Measurements from ENCODE around the gene SPART.

DNA sequence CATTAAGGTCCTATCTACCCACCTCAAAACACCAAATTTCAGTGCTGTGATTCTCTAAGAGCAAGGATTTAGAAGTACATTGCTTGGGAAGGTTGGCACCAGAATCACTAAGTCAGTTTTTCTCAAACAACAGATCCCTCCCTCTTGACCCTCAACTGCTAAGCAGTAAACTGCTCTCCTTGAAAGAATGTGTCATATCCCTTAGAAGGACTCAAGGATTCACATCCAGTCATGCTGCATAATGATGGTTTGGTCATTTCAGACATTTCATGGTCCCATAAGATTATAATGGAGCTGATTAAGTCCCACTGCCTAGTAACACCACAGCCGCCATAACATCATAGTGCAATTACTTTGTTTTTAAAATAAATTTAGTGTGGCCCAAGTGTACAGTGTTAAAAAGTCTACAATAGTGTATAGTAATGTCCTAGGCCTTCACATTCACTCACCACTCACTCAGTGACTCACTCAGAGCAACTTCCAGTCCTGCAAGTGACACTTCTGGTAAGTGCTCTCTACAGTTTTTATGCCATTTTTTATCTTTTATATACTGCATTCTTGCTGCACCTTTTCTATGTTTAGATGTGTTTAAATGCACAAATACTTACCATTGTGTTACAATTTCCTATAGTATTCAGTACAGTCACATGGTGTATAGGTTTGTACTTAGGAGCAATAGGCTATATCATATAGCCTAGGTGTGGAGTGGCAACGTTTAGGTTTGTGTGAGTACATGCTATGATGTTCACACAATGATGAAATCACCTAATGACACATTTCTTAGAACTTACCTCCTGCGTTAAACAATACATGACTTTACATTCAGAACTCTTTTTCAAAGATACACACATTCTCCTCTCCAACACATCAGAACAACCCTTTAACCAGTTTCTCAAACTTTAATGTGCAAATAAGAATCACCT is 32.9 kb downstream of the SPART start:
- TF ChIP-seq, protein P1, sequence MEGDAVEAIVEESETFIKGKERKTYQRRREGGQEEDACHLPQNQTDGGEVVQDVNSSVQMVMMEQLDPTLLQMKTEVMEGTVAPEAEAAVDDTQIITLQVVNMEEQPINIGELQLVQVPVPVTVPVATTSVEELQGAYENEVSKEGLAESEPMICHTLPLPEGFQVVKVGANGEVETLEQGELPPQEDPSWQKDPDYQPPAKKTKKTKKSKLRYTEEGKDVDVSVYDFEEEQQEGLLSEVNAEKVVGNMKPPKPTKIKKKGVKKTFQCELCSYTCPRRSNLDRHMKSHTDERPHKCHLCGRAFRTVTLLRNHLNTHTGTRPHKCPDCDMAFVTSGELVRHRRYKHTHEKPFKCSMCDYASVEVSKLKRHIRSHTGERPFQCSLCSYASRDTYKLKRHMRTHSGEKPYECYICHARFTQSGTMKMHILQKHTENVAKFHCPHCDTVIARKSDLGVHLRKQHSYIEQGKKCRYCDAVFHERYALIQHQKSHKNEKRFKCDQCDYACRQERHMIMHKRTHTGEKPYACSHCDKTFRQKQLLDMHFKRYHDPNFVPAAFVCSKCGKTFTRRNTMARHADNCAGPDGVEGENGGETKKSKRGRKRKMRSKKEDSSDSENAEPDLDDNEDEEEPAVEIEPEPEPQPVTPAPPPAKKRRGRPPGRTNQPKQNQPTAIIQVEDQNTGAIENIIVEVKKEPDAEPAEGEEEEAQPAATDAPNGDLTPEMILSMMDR (IDR thresholded peaks at IDR 0.05 in 8 of 11, conservative IDR thresholded peaks at IDR 0.05 in 3 of 11), result no peak
- no peak for TF ChIP-seq POLR2AphosphoS5 (IDR thresholded peaks at IDR 0.05)
